22Rv1 (cell line): ENCODE measurements around the gene EDEM1.

Experiments used
- CTCF ChIP-seq: fragments of 450-650 bp; IDR thresholded peaks from 2 replicates; pipeline ENCODE4 v1.5.1; 2017; ENCODE audit warnings: mild to moderate bottlenecking
- ZFX ChIP-seq: fragments of 450-650 bp; IDR thresholded peaks from 2 replicates; pipeline ENCODE4 v1.6.1; 2017; ENCODE audit warnings: antibody characterized with exemption, borderline replicate concordance

GRCh38 chr3:5192571-5193365 is 5.3 kb downstream of the EDEM1 start:
- no peak for TF ChIP-seq CTCF
- no peak for TF ChIP-seq ZFX
